HEK293T (cell line): ENCODE results near the gene PPP1R14C.

Experiments used
- ARNT ChIP-seq: fragments of 450-650 bp; IDR thresholded peaks from 2 replicates; pipeline ENCODE4 v1.6.1; 2017; ENCODE audit warnings: mild to moderate bottlenecking
- BHLHE40 ChIP-seq: fragments of 450-650 bp; IDR thresholded peaks from 2 replicates; pipeline ENCODE4 v1.6.1; 2016; ENCODE audit warnings: mild to moderate bottlenecking, moderate library complexity, borderline replicate concordance
- FOXK2 ChIP-seq: fragments of 450-650 bp; IDR thresholded peaks from 2 replicates; pipeline ENCODE4 v1.6.1; 2016; ENCODE audit warnings: mild to moderate bottlenecking
- L3MBTL2 ChIP-seq: fragments of 450-650 bp; conservative IDR thresholded peaks from 2 replicates; pipeline ENCODE4 v1.6.1; 2016; ENCODE audit warnings: mild to moderate bottlenecking
- SP1 ChIP-seq: fragments of 450-650 bp; IDR thresholded peaks from 2 replicates; pipeline ENCODE4 v1.6.1; 2017
- SUZ12 ChIP-seq: fragments of 450-650 bp; IDR thresholded peaks from 2 replicates; pipeline ENCODE4 v1.6.1; 2016; ENCODE audit warnings: mild to moderate bottlenecking
- TARDBP ChIP-seq: fragments of 450-650 bp; IDR thresholded peaks from 2 replicates; pipeline ENCODE4 v1.6.1; 2016
- ZNF384 ChIP-seq: fragments of 450-650 bp; IDR thresholded peaks from 2 replicates; pipeline ENCODE4 v1.6.1; 2016
- TF ChIP-seq, protein P1 (sequence below): fragments of 450-650 bp; IDR thresholded peaks from 2 replicates; pipeline ENCODE4 v1.6.1; 2016

DNA sequence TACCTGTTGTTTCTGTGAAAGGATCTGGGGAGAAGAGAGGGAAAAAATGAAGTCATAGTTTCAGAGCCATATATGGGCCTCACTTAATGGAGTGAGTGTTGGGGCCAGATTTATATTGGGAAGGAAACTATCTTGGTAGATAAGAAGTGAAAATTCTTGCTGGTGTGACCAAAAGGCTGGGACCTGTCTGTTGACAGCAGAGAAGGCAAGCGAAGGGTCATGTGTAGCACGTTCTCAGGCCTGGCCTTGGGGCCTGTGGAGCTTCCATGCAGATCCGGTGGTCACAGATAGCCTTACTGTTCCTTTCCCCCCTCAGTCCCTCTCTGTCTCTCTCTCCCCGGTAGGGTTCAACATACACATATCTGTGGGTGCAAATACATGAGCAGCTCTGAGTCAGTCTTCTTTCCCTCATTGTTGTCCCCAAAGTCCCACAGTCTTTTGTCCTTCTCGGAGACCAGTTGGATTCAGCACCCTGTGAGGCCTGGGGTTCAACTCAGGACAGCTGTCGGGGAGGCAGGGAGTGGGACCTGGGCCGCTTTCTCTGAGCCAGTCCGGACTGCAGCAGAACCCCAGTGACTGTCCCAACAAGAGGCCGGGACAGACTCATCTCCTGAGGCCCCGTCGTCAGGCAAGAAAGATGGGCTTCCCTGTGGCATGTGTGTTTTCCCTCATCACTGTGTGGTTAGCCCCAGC is 34.6 kb downstream of the PPP1R14C start:
- TF ChIP-seq L3MBTL2 (no peak), BHLHE40 (no peak), SP1 (no peak), TARDBP (no peak), ARNT (no peak), SUZ12 (no peak), ZNF384 (no peak), FOXK2 (no peak)
- TF ChIP-seq, protein P1, sequence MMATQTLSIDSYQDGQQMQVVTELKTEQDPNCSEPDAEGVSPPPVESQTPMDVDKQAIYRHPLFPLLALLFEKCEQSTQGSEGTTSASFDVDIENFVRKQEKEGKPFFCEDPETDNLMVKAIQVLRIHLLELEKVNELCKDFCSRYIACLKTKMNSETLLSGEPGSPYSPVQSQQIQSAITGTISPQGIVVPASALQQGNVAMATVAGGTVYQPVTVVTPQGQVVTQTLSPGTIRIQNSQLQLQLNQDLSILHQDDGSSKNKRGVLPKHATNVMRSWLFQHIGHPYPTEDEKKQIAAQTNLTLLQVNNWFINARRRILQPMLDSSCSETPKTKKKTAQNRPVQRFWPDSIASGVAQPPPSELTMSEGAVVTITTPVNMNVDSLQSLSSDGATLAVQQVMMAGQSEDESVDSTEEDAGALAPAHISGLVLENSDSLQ, result no peak
